ENCODE data around the gene RDM1.

DNA sequence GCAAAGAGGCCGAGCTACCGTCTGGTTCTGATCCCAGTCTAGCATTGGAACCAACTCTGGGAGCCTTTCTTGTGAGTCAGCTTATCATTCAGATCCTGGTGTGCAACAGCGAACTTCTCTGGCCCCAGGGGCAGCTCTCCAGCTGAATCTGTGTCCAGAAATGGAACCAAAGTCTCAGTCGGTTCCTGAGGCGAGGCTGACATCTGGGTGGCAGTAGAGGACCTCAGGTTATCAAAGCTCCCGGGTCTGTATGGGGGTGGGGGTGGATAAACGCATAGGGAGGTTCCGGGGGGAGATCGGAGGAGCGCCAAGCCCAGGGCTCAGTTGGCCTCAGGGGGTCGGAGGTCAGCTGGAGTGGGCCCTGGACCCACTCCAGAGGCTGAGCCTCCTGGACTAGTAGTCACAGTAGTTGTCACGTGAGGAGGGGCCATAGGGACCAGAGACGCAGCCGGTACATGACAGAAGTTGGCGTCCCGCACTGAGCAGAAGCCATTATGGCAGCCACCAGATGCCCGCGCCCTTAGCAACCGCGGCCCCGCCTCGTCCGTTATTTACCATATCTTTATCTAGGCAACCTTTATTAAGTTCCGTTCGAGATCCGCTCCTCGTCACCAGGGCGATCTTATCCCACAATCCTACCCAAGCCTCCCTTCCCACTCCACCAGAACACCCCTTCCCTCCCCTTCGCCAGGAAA lies 12.9 kb downstream of the RDM1 start:
- TF ChIP-seq CEBPB (IDR thresholded peaks at IDR 0.05), result no peak
- TF ChIP-seq HDAC2 (IDR thresholded peaks at IDR 0.05), result no peak
- TF ChIP-seq, protein P1, sequence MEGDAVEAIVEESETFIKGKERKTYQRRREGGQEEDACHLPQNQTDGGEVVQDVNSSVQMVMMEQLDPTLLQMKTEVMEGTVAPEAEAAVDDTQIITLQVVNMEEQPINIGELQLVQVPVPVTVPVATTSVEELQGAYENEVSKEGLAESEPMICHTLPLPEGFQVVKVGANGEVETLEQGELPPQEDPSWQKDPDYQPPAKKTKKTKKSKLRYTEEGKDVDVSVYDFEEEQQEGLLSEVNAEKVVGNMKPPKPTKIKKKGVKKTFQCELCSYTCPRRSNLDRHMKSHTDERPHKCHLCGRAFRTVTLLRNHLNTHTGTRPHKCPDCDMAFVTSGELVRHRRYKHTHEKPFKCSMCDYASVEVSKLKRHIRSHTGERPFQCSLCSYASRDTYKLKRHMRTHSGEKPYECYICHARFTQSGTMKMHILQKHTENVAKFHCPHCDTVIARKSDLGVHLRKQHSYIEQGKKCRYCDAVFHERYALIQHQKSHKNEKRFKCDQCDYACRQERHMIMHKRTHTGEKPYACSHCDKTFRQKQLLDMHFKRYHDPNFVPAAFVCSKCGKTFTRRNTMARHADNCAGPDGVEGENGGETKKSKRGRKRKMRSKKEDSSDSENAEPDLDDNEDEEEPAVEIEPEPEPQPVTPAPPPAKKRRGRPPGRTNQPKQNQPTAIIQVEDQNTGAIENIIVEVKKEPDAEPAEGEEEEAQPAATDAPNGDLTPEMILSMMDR (IDR thresholded peaks at IDR 0.05), result no peak
- TF ChIP-seq RFX5 (IDR thresholded peaks at IDR 0.05), result no peak
- no peak for TF ChIP-seq ZFP36 (IDR thresholded peaks at IDR 0.05; ENCODE audit: borderline replicate concordance, partially characterized antibody)
- TF ChIP-seq, protein P2, sequence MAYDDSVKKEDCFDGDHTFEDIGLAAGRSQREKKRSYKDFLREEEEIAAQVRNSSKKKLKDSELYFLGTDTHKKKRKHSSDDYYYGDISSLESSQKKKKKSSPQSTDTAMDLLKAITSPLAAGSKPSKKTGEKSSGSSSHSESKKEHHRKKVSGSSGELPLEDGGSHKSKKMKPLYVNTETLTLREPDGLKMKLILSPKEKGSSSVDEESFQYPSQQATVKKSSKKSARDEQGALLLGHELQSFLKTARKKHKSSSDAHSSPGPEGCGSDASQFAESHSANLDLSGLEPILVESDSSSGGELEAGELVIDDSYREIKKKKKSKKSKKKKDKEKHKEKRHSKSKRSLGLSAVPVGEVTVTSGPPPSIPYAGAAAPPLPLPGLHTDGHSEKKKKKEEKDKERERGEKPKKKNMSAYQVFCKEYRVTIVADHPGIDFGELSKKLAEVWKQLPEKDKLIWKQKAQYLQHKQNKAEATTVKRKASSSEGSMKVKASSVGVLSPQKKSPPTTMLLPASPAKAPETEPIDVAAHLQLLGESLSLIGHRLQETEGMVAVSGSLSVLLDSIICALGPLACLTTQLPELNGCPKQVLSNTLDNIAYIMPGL (CRISPR knock-in tag; IDR thresholded peaks at IDR 0.05; ENCODE audit: borderline replicate concordance), result no peak
- TF ChIP-seq, protein P3, sequence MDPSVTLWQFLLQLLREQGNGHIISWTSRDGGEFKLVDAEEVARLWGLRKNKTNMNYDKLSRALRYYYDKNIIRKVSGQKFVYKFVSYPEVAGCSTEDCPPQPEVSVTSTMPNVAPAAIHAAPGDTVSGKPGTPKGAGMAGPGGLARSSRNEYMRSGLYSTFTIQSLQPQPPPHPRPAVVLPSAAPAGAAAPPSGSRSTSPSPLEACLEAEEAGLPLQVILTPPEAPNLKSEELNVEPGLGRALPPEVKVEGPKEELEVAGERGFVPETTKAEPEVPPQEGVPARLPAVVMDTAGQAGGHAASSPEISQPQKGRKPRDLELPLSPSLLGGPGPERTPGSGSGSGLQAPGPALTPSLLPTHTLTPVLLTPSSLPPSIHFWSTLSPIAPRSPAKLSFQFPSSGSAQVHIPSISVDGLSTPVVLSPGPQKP (IDR thresholded peaks at IDR 0.05; ENCODE audit: low read depth, low read length), result no peak
- no peak for TF ChIP-seq ZC3H11A (IDR thresholded peaks at IDR 0.05)
- TF ChIP-seq, protein P4, sequence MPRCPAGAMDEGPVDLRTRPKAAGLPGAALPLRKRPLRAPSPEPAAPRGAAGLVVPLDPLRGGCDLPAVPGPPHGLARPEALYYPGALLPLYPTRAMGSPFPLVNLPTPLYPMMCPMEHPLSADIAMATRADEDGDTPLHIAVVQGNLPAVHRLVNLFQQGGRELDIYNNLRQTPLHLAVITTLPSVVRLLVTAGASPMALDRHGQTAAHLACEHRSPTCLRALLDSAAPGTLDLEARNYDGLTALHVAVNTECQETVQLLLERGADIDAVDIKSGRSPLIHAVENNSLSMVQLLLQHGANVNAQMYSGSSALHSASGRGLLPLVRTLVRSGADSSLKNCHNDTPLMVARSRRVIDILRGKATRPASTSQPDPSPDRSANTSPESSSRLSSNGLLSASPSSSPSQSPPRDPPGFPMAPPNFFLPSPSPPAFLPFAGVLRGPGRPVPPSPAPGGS (IDR thresholded peaks at IDR 0.05), result no peak
- TF ChIP-seq MYC (IDR thresholded peaks at IDR 0.05; ENCODE audit: borderline replicate concordance, low read length), result no peak

Measured in A549 (cell line).